K562 (cell line): Measurements from ENCODE around the gene USP24. TPM values are rescaled to one million over a fixed set of nuclear protein-coding genes. Genes with fewer than 3 reads are reported as not detected.

Source experiments
- ATF4 ChIP-seq: fragments of 450-650 bp; formaldehyde crosslinking; IDR thresholded peaks from 2 replicates; pipeline ENCODE4 v1.4.0; 2022; ENCODE audit warnings: mild to moderate bottlenecking, moderate library complexity
- ATF7 ChIP-seq: fragments of 450-650 bp; IDR thresholded peaks from 2 replicates; pipeline ENCODE4 v1.7.1; 2014; ENCODE audit warnings: mild to moderate bottlenecking, moderate library complexity
- CHAMP1 ChIP-seq: fragments of 450-650 bp; IDR thresholded peaks from 2 replicates; pipeline ENCODE4 v1.6.1; 2016; ENCODE audit warnings: mild to moderate bottlenecking
- E2F8 ChIP-seq: fragments of 450-650 bp; IDR thresholded peaks from 2 replicates; pipeline ENCODE4 v1.7.1; 2018; ENCODE audit warnings: mild to moderate bottlenecking, low read depth; ENCODE audit not compliant: partially characterized antibody
- LEF1 ChIP-seq: fragments of 450-650 bp; IDR thresholded peaks from 2 replicates; pipeline ENCODE4 v1.6.1; 2016; ENCODE audit warnings: mild to moderate bottlenecking
- MTA3 ChIP-seq: fragments of 450-650 bp; formaldehyde crosslinking; IDR thresholded peaks from 2 replicates; pipeline ENCODE4 v1.6.1; 2017; ENCODE audit warnings: mild to moderate bottlenecking, borderline replicate concordance
- PHB2 ChIP-seq: fragments of 450-650 bp; IDR thresholded peaks from 2 replicates; pipeline ENCODE4 v1.6.1; 2017; ENCODE audit warnings: low read depth
- RAD21 ChIP-seq, 2 experiments: fragments of 250-450 bp in 1 of 2; fragments of 450-650 bp in 1 of 2; sonication (Bioruptor Pico) in 1 of 2; formaldehyde crosslinking in 1 of 2; IDR thresholded peaks in 1 of 2; conservative IDR thresholded peaks in 1 of 2; 2 replicates each; pipeline versions ENCODE4 v1.4.0 to v1.8.0; 2020 to 2022; ENCODE audit warnings: mild to moderate bottlenecking in 2 of 2, moderate library complexity in 1 of 2
- RBFOX2 ChIP-seq: fragments of 200-400 bp; formaldehyde crosslinking; IDR thresholded peaks from 2 replicates; pipeline ENCODE4 v1.6.1; 2017; ENCODE audit warnings: low read depth, mild to moderate bottlenecking, low read length, moderate library complexity
- SMARCA5 ChIP-seq: fragments of 450-650 bp; IDR thresholded peaks from 2 replicates; pipeline ENCODE4 v1.6.1; 2016
- SREBF1 ChIP-seq: fragments of 150-350 bp; IDR thresholded peaks from 2 replicates; pipeline ENCODE4 v1.6.1; 2014; ENCODE audit warnings: antibody characterized with exemption, low read depth, low read length, borderline replicate concordance
- ZNF165 ChIP-seq: fragments of 250-450 bp; sonication (Bioruptor Pico); IDR thresholded peaks from 2 replicates; pipeline ENCODE4 v1.4.0; 2020; ENCODE audit warnings: borderline replicate concordance
- polyA plus RNA-seq, 8 experiments: library from polyadenylated mRNA; depleted of rRNA in 4 of 8; stranded (reverse) in 5 of 8; unstranded in 3 of 8; fragments of >200 nt; fragmentation: Nextera tagmentation in 2 of 8; fragmentation: Illumina TruSeq in 1 of 8; extraction: Ambion mirVana in 2 of 8; extraction: Trizol in 1 of 8; gene quantifications; 2 replicates each; pipeline versions ENCODE4 v1.2.1 to v1.2.3, GENCODE V29; 2011 to 2014; ENCODE audit warnings: inconsistent platforms in 1 of 8, missing spikeins in 1 of 8
- total RNA-seq, 7 experiments: library from RNA; depleted of rRNA in 6 of 7; stranded (reverse); fragments of >200 nt in 6 of 7; fragmentation: Illumina TruSeq in 2 of 7; extraction: Trizol in 2 of 7; gene quantifications; 2 replicates each; pipeline versions ENCODE4 v1.2.1 to v1.2.3, GENCODE V29; 2011 to 2021; ENCODE audit warnings: low replicate concordance in 1 of 7
- TF ChIP-seq, protein P1 (sequence below): fragments of 250-450 bp; sonication (Bioruptor Pico); IDR thresholded peaks from 2 replicates; pipeline ENCODE4 v1.4.0; 2020; ENCODE audit warnings: borderline replicate concordance
- TF ChIP-seq, protein P2 (sequence below): fragments of 250-450 bp; sonication (Bioruptor Pico); IDR thresholded peaks from 2 replicates; pipeline ENCODE4 v1.8.0; 2022; ENCODE audit warnings: moderate library complexity, mild to moderate bottlenecking, inconsistent platforms
- TF ChIP-seq, protein P3 (sequence below), 2 experiments: IDR thresholded peaks in 1 of 2; conservative IDR thresholded peaks in 1 of 2; 2 replicates each; pipeline ENCODE4 v1.6.1; 2016; ENCODE audit warnings: low read depth in 2 of 2, mild to moderate bottlenecking in 1 of 2, missing compliant biosample characterization in 1 of 2, missing genetic modification characterization in 1 of 2, moderate library complexity in 1 of 2

Gene USP24
- total and polyA plus RNA-seq, 9 of the 15 experiments (the other 6 are each of a cell fraction or from before 2014, with no cell fraction given): 7.7 to 62.6 (median 36.8) TPM

- no peak for TF ChIP-seq CHAMP1
- TF ChIP-seq, protein P1, sequence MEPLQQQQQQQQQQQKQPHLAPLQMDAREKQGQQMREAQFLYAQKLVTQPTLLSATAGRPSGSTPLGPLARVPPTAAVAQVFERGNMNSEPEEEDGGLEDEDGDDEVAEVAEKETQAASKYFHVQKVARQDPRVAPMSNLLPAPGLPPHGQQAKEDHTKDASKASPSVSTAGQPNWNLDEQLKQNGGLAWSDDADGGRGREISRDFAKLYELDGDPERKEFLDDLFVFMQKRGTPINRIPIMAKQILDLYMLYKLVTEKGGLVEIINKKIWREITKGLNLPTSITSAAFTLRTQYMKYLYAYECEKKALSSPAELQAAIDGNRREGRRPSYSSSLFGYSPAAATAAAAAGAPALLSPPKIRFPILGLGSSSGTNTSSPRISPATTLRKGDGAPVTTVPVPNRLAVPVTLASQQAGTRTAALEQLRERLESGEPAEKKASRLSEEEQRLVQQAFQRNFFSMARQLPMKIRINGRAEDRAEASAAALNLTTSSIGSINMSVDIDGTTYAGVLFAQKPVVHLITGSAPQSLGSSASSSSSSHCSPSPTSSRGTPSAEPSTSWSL (CRISPR knock-in tag): no peak
- TF ChIP-seq, protein P2, sequence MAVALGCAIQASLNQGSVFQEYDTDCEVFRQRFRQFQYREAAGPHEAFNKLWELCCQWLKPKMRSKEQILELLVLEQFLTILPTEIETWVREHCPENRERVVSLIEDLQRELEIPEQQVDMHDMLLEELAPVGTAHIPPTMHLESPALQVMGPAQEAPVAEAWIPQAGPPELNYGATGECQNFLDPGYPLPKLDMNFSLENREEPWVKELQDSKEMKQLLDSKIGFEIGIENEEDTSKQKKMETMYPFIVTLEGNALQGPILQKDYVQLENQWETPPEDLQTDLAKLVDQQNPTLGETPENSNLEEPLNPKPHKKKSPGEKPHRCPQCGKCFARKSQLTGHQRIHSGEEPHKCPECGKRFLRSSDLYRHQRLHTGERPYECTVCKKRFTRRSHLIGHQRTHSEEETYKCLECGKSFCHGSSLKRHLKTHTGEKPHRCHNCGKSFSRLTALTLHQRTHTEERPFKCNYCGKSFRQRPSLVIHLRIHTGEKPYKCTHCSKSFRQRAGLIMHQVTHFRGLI (CRISPR knock-in tag): no peak
- TF ChIP-seq LEF1: no peak
- TF ChIP-seq RBFOX2: no peak
- TF ChIP-seq PHB2: no peak
- TF ChIP-seq E2F8: no peak
- TF ChIP-seq MTA3: 0 out of 2 replicates have a peak, but pooled peaks have one; percentile 27
- TF ChIP-seq RAD21 (CRISPR knock-in tag; conservative IDR thresholded peaks at IDR 0.05 in 1 of 2, IDR thresholded peaks at IDR 0.05 in 1 of 2): peak in 1 of 2 experiments; percentile 41; a peak in 2 of 4 replicates
- no peak for TF ChIP-seq ATF4 (CRISPR knock-in tag)
- no peak for TF ChIP-seq ZNF165 (CRISPR knock-in tag)
- TF ChIP-seq SREBF1: no peak
- TF ChIP-seq SMARCA5: no peak
- TF ChIP-seq, protein P3, sequence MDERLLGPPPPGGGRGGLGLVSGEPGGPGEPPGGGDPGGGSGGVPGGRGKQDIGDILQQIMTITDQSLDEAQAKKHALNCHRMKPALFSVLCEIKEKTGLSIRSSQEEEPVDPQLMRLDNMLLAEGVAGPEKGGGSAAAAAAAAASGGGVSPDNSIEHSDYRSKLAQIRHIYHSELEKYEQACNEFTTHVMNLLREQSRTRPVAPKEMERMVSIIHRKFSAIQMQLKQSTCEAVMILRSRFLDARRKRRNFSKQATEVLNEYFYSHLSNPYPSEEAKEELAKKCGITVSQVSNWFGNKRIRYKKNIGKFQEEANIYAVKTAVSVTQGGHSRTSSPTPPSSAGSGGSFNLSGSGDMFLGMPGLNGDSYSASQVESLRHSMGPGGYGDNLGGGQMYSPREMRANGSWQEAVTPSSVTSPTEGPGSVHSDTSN (CRISPR knock-in tag; IDR thresholded peaks at IDR 0.05; ENCODE audit: low read depth): no peak
- TF ChIP-seq, protein P3 (tag; conservative IDR thresholded peaks at IDR 0.05; ENCODE audit: low read depth): no peak
- peak; percentile 20; the same call in 1 of the 2 replicates for TF ChIP-seq ATF7
These were observed 179.3 kb downstream of the USP24 start (continued) for GRCh38 chr1:55035904-55036303.
